GM23338 (cell line): ENCODE results near the gene SPATA20. TPM values are rescaled to one million over a fixed set of nuclear protein-coding genes. Genes with fewer than 3 reads are reported as not detected.

ENCODE experiments used
- ATAC-seq: fragments of 200-7000 bp; cut with Tn5 transposase; 3 replicates; pipeline ENCODE4 v1.9.1; 2020
- DNase-seq: peaks from one replicate; pipeline ENCODE4 v3.0.0-alpha.2; 2015; ENCODE audit warnings: low spot score
- H2AFZ ChIP-seq: fragments of 200-600 bp; sonication (generic); 2 replicates; pipeline ENCODE4 v1.8.0; 2016; ENCODE audit warnings: antibody characterized with exemption, mild to moderate bottlenecking, moderate library complexity
- H3F3A ChIP-seq: fragments of 200-600 bp; sonication (generic); replicated peaks from 2 replicates; pipeline ENCODE4 v1.8.0; 2017; ENCODE audit warnings: antibody characterized with exemption, mixed run types, low read depth
- H3K27ac ChIP-seq: fragments of 200-600 bp; sonication (generic); 2 replicates; pipeline ENCODE4 v1.6.1; 2016; ENCODE audit warnings: low read depth
- H3K27me3 ChIP-seq: fragments of 200-600 bp; sonication (generic); 2 replicates; pipeline ENCODE4 v1.8.0; 2016; ENCODE audit warnings: mild to moderate bottlenecking, mixed run types, moderate library complexity; ENCODE audit not compliant: insufficient read depth
- H3K36me3 ChIP-seq: fragments of 200-600 bp; sonication (generic); 2 replicates; pipeline ENCODE4 v1.8.0; 2016; ENCODE audit warnings: mild to moderate bottlenecking; ENCODE audit not compliant: insufficient read depth
- H3K4me1 ChIP-seq: fragments of 200-600 bp; sonication (generic); 2 replicates; pipeline ENCODE4 v1.8.0; 2016; ENCODE audit warnings: mild to moderate bottlenecking, moderate library complexity; ENCODE audit not compliant: insufficient read depth
- H3K4me2 ChIP-seq: fragments of 200-600 bp; sonication (generic); 2 replicates; pipeline ENCODE4 v1.7.1; 2017; ENCODE audit warnings: mixed run types
- H3K4me3 ChIP-seq: fragments of 200-600 bp; sonication (generic); 2 replicates; pipeline ENCODE4 v1.6.1; 2016; ENCODE audit warnings: mixed run types
- H3K79me2 ChIP-seq: fragments of 200-600 bp; sonication (generic); replicated peaks from 2 replicates; pipeline ENCODE4 v1.8.0; 2017; ENCODE audit warnings: mild to moderate bottlenecking; ENCODE audit not compliant: insufficient read depth
- H3K9me2 ChIP-seq: fragments of 200-600 bp; sonication (generic); 2 replicates; pipeline ENCODE4 v1.8.0; 2017; ENCODE audit not compliant: insufficient read depth
- H4K20me1 ChIP-seq: fragments of 200-600 bp; sonication (generic); replicated peaks from 2 replicates; pipeline ENCODE4 v1.8.0; 2017; ENCODE audit warnings: mild to moderate bottlenecking; ENCODE audit not compliant: insufficient read depth
- H3K27ac Mint-ChIP-seq: 2 replicates; pipeline ENCODE4 v1.8.0; 2020; ENCODE audit warnings: inconsistent platforms, mild to moderate bottlenecking, moderate library complexity, mixed read lengths
- H3K27me3 Mint-ChIP-seq: 3 replicates; pipeline ENCODE4 v1.8.0; 2022; ENCODE audit warnings: low read depth, mild to moderate bottlenecking, moderate library complexity, mixed read lengths, inconsistent platforms; ENCODE audit not compliant: insufficient read depth, poor library complexity
- H3K36me3 Mint-ChIP-seq: 3 replicates; pipeline ENCODE4 v1.8.0; 2021; ENCODE audit warnings: low read depth, mild to moderate bottlenecking, inconsistent platforms, moderate library complexity, mixed read lengths
- H3K4me1 Mint-ChIP-seq: 3 replicates; pipeline ENCODE4 v1.8.0; 2020; ENCODE audit warnings: mild to moderate bottlenecking, inconsistent platforms, mixed read lengths
- H3K4me3 Mint-ChIP-seq: 3 replicates; pipeline ENCODE4 v1.8.0; 2021; ENCODE audit warnings: moderate library complexity, mild to moderate bottlenecking, inconsistent platforms, mixed read lengths
- H3K9me3 Mint-ChIP-seq: 3 replicates; pipeline ENCODE4 v1.8.0; 2020; ENCODE audit warnings: moderate library complexity, mild to moderate bottlenecking, inconsistent platforms, mixed read lengths
- CREB1 ChIP-seq: fragments of 250-450 bp; sonication (Bioruptor Pico); IDR thresholded peaks from 2 replicates; pipeline ENCODE4 v1.5.0; 2020; ENCODE audit warnings: low read depth, mild to moderate bottlenecking, moderate library complexity
- CTCF ChIP-seq, 2 experiments: fragments of 200-600 bp in 1 of 2; sonication (generic) in 1 of 2; conservative IDR thresholded peaks; 2 replicates each; pipeline versions ENCODE4 v1.5.1 to v1.6.1; 2016 to 2017; ENCODE audit warnings: antibody characterized with exemption in 2 of 2, low read depth in 2 of 2, mild to moderate bottlenecking in 2 of 2, moderate library complexity in 1 of 2
- EZH2phosphoT487 ChIP-seq: fragments of 200-600 bp; sonication (generic); IDR thresholded peaks from one replicate; pipeline ENCODE4 v1.8.1; 2018; ENCODE audit warnings: antibody characterized with exemption; ENCODE audit not compliant: unreplicated experiment
- JUNB ChIP-seq: IDR thresholded peaks from one replicate; pipeline ENCODE4 v1.6.1; 2016; ENCODE audit warnings: antibody characterized with exemption; ENCODE audit not compliant: unreplicated experiment
- NANOG ChIP-seq: IDR thresholded peaks from 2 replicates; pipeline ENCODE4 v1.6.1; 2016; ENCODE audit warnings: antibody characterized with exemption, borderline replicate concordance
- POLR2AphosphoS5 ChIP-seq: IDR thresholded peaks from 2 replicates; pipeline ENCODE4 v1.6.1; 2016; ENCODE audit warnings: antibody characterized with exemption, low read depth
- REST ChIP-seq: IDR thresholded peaks from one replicate; pipeline ENCODE4 v1.6.1; 2018; ENCODE audit warnings: antibody characterized with exemption; ENCODE audit not compliant: unreplicated experiment
- STAT1 ChIP-seq: IDR thresholded peaks from one replicate; pipeline ENCODE4 v1.6.1; 2016; ENCODE audit warnings: antibody characterized with exemption; ENCODE audit not compliant: unreplicated experiment
- ZNF114 ChIP-seq: fragments of 250-450 bp; sonication (Bioruptor Pico); IDR thresholded peaks from 2 replicates; pipeline ENCODE4 v1.5.0; 2020; ENCODE audit warnings: mild to moderate bottlenecking, moderate library complexity
- ZNF331 ChIP-seq: fragments of 250-450 bp; sonication (Bioruptor Pico); IDR thresholded peaks from 2 replicates; pipeline ENCODE4 v1.5.0; 2020; ENCODE audit warnings: low read depth, mild to moderate bottlenecking, moderate library complexity
- ZNF462 ChIP-seq: fragments of 250-450 bp; sonication (Bioruptor Pico); IDR thresholded peaks from 2 replicates; pipeline ENCODE4 v1.5.0; 2020; ENCODE audit warnings: mild to moderate bottlenecking, moderate library complexity
- polyA plus RNA-seq: library from polyadenylated mRNA; unstranded; fragments of >200 nt; fragmentation: Nextera tagmentation; extraction: Ambion mirVana; gene quantifications from 2 replicates; pipeline ENCODE4 v1.2.1, GENCODE V29; 2016
- total RNA-seq: library from RNA; depleted of rRNA; stranded (reverse); fragments of >200 nt; shearing (Covaris generic); gene quantifications from 2 replicates; pipeline ENCODE4 v1.2.3, GENCODE V29; 2014

SPATA20 gene
- total and polyA plus RNA-seq, 2 experiments from 2014 or later: 13.8 to 32.7 TPM

GRCh38 chr17:50570528-50570927 lies 23.6 kb downstream of the SPATA20 start:
- Histone ChIP-seq H3K4me3 (no peak overlapping the region), H3K4me2 (no peak overlapping the region), H4K20me1 (no peaks in the 10 kb centered on the region; the same call in 1 of the 2 replicates), H3K36me3 (no peaks in the 10 kb centered on the region), H3K9me2 (no peaks in the 10 kb centered on the region), H3K79me2 (no peaks in the 10 kb centered on the region), H3K27me3 (peaks cover 20% of the 10 kb centered on the region), H3F3A (no peaks in the 10 kb centered on the region), H3K27ac (no peak overlapping the region), H2AFZ (no peak overlapping the region), H3K4me1 (peaks cover 13% of the 10 kb centered on the region)
- peaks cover 27% of the 10 kb centered on the region for H3K27me3 Mint-ChIP-seq
- H3K27ac Mint-ChIP-seq: no peak overlapping the region
- no peak overlapping the region for H3K4me3 Mint-ChIP-seq
- ATAC-seq (peak; percentile 18; the same call in 2 of the 3 replicates), DNase-seq (no peak)
- TF ChIP-seq JUNB (no peak), STAT1 (no peak), NANOG (no peak), ZNF331 (CRISPR knock-in tag) (no peak)
- no peaks in the 10 kb centered on the region; the same call in 2 of the 3 replicates for H3K36me3 Mint-ChIP-seq
- peaks cover 45% of the 10 kb centered on the region for H3K4me1 Mint-ChIP-seq
- no peaks in the 10 kb centered on the region for H3K9me3 Mint-ChIP-seq

- no peak overlapping the region for H2AFZ ChIP-seq
- H3K27me3 Mint-ChIP-seq: peaks cover 17% of the 10 kb centered on the region
- H3K27ac Mint-ChIP-seq: no peak overlapping the region
- H3K36me3 Mint-ChIP-seq: no peaks in the 10 kb centered on the region; the same call in 2 of the 3 replicates
- H3K27me3 ChIP-seq: peaks cover 9% of the 10 kb centered on the region
- ATAC-seq (no peak), DNase-seq (no peak)
- no peak overlapping the region for H3K4me2 ChIP-seq
- H3K9me2 ChIP-seq: no peaks in the 10 kb centered on the region
- H3K4me3 ChIP-seq: no peak overlapping the region
- H3K9me3 Mint-ChIP-seq: no peaks in the 10 kb centered on the region
- no peak overlapping the region for H3K27ac ChIP-seq
- H3K36me3 ChIP-seq: no peaks in the 10 kb centered on the region
- no peaks in the 10 kb centered on the region for H4K20me1 ChIP-seq
- H3K4me1 ChIP-seq: peaks cover 8% of the 10 kb centered on the region
- no peaks in the 10 kb centered on the region for H3K79me2 ChIP-seq
- no peaks in the 10 kb centered on the region for H3F3A ChIP-seq
- no peak overlapping the region for H3K4me3 Mint-ChIP-seq
- H3K4me1 Mint-ChIP-seq: peaks cover 34% of the 10 kb centered on the region
- TF ChIP-seq POLR2AphosphoS5: no peak
- no peak for TF ChIP-seq EZH2phosphoT487
- no peak for TF ChIP-seq ZNF462 (CRISPR knock-in tag)
- no peak for TF ChIP-seq CREB1 (CRISPR knock-in tag)
- no peak for TF ChIP-seq ZNF114 (CRISPR knock-in tag)
- TF ChIP-seq STAT1: no peak
- TF ChIP-seq CTCF (conservative IDR thresholded peaks at IDR 0.05; ENCODE audit: low read depth in 2 of 2): no peak
- no peak for TF ChIP-seq REST
- TF ChIP-seq ZNF331 (CRISPR knock-in tag): no peak
- no peak for TF ChIP-seq NANOG
Measured at GRCh38 chr17:50571681-50572080, 24.7 kb downstream of the SPATA20 start.
